Transverse colon (tissue), 3 donors: ENCODE measurements around the gene JAZF1.

Source experiments
- CTCF ChIP-seq, 5 experiments: fragments of 200-600 bp in 3 of 5; fragments of 450-650 bp in 2 of 5; sonication (generic) in 3 of 5; IDR thresholded peaks; 1 replicate in 2 of 5; 2 replicates in 3 of 5; pipeline ENCODE4 v1.5.1; 2016 to 2017; ENCODE audit warnings: antibody characterized with exemption in 5 of 5, inconsistent platforms in 3 of 5, mild to moderate bottlenecking in 2 of 5, moderate library complexity in 1 of 5
- POLR2A ChIP-seq: fragments of 450-650 bp; IDR thresholded peaks from one replicate; pipeline ENCODE4 v1.6.1; 2016; ENCODE audit warnings: antibody characterized with exemption, mild to moderate bottlenecking, moderate library complexity

DNA sequence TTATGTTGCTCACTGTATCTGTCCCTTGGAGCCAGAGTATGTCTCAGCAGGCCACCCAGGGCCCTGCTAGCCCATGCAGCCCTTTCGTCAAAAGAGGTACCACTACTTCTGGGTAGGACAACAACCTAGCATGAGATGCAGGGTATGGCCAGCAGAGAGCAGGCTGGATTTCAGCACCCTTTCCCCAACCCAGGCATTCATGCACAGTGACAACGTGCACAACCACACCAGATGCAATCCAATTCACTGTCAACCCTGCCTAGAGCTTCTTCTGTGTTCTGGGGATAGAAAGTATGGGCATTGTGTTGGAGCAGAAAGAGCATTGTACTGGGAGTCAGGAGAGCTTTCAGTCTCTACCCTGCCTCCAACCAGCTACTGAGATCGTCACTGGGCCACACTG is 37.9 kb downstream of the JAZF1 start:
- TF ChIP-seq CTCF (IDR thresholded peaks at IDR 0.05) (no peak), POLR2A (no peak)
